Fibroblast of lung (primary cell): Measurements from ENCODE around the gene FSTL5.

Experiments
- EZH2 ChIP-seq: IDR thresholded peaks from 2 replicates; pipeline ENCODE4 v1.5.1; 2012; ENCODE audit warnings: low read length, control low read depth, mild to moderate bottlenecking; ENCODE audit errors: missing control alignments
- TF ChIP-seq, protein P1 (sequence below), 2 donors: IDR thresholded peaks in 1 of 2; conservative IDR thresholded peaks in 1 of 2; 1 replicate in 1 of 2; 2 replicates in 1 of 2; pipeline ENCODE4 v1.5.1; 2011 to 2012; ENCODE audit warnings: low read length in 2 of 2, control low read depth in 1 of 2, inconsistent platforms in 1 of 2, low read depth in 1 of 2, mild to moderate bottlenecking in 1 of 2

DNA sequence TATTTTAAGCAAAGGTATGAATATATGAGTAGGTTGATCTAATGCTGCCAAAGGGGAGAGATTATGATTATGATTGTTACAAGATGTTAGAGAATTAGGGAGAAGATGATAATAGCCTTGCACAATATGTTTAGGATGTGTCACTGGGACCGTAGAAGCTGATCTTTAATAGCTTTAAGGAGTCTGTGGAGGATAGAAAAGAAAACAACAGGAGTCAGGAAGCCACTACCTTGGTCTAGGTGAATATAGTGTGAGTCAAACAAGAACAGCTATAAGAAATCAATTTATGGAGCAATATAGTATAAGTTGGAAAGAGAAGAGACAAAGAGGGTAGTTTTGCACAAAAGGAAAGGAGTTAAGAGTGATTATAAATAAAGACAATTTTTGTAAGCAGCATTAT, 232.7 kb downstream of the FSTL5 start:
- TF ChIP-seq, protein P1, sequence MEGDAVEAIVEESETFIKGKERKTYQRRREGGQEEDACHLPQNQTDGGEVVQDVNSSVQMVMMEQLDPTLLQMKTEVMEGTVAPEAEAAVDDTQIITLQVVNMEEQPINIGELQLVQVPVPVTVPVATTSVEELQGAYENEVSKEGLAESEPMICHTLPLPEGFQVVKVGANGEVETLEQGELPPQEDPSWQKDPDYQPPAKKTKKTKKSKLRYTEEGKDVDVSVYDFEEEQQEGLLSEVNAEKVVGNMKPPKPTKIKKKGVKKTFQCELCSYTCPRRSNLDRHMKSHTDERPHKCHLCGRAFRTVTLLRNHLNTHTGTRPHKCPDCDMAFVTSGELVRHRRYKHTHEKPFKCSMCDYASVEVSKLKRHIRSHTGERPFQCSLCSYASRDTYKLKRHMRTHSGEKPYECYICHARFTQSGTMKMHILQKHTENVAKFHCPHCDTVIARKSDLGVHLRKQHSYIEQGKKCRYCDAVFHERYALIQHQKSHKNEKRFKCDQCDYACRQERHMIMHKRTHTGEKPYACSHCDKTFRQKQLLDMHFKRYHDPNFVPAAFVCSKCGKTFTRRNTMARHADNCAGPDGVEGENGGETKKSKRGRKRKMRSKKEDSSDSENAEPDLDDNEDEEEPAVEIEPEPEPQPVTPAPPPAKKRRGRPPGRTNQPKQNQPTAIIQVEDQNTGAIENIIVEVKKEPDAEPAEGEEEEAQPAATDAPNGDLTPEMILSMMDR (conservative IDR thresholded peaks at IDR 0.05 in 1 of 2, IDR thresholded peaks at IDR 0.05 in 1 of 2; ENCODE audit: low read depth in 1 of 2, low read length in 2 of 2) = no peak
- no peak for TF ChIP-seq EZH2
